ENCODE measurements around the gene NSRP1. TPM values are rescaled to one million over a fixed set of nuclear protein-coding genes. Genes with fewer than 3 reads are reported as not detected.
A peak's percentile ranks its signal among the peaks of the same experiment; 100 is the strongest.

The NSRP1 gene
- total and polyA plus RNA-seq, 2 of the 13 experiments (the other 11 are each of a cell fraction or from before 2014, with no cell fraction given) = 7.0 to 14.3 TPM

DNA sequence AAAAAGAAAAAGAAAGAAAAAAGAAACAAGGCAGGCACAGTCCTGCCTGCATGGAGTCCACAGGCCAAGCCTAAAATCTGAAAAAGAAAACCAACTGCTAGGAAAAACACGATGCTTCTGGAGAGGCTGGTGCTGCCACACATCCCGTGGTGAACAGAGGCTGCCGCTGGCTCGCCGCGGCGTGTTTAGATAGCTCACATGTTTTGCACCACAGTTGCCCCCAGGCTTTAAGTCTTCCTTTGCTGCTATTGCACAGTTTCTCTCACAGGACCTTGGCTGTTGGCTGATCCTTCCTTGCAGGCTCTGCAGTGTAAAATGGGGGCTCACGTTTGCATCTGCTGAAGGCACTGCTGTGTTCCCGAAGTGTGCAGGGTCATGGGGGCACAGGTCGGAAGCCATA, 110.3 kb downstream of the NSRP1 start (continued):
- TF ChIP-seq, protein P1, sequence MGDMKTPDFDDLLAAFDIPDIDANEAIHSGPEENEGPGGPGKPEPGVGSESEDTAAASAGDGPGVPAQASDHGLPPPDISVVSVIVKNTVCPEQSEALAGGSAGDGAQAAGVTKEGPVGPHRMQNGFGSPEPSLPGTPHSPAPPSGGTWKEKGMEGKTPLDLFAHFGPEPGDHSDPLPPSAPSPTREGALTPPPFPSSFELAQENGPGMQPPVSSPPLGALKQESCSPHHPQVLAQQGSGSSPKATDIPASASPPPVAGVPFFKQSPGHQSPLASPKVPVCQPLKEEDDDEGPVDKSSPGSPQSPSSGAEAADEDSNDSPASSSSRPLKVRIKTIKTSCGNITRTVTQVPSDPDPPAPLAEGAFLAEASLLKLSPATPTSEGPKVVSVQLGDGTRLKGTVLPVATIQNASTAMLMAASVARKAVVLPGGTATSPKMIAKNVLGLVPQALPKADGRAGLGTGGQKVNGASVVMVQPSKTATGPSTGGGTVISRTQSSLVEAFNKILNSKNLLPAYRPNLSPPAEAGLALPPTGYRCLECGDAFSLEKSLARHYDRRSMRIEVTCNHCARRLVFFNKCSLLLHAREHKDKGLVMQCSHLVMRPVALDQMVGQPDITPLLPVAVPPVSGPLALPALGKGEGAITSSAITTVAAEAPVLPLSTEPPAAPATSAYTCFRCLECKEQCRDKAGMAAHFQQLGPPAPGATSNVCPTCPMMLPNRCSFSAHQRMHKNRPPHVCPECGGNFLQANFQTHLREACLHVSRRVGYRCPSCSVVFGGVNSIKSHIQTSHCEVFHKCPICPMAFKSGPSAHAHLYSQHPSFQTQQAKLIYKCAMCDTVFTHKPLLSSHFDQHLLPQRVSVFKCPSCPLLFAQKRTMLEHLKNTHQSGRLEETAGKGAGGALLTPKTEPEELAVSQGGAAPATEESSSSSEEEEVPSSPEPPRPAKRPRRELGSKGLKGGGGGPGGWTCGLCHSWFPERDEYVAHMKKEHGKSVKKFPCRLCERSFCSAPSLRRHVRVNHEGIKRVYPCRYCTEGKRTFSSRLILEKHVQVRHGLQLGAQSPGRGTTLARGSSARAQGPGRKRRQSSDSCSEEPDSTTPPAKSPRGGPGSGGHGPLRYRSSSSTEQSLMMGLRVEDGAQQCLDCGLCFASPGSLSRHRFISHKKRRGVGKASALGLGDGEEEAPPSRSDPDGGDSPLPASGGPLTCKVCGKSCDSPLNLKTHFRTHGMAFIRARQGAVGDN (CRISPR knock-in tag; IDR thresholded peaks at IDR 0.05) = peak; percentile 41; the same call in 1 of the 2 replicates
- TF ChIP-seq BCL6 (CRISPR knock-in tag; IDR thresholded peaks at IDR 0.05) (peak; percentile 32; the same call in 1 of the 2 replicates), TEAD3 (CRISPR knock-in tag; optimal IDR thresholded peaks at IDR 0.05; ENCODE audit: borderline replicate concordance) (peak; percentile 30), ZNF878 (CRISPR knock-in tag; IDR thresholded peaks at IDR 0.05) (no peak), ZNF3 (CRISPR knock-in tag; IDR thresholded peaks at IDR 0.05) (no peak), KDM5B (CRISPR knock-in tag; IDR thresholded peaks at IDR 0.05; ENCODE audit: borderline replicate concordance) (0 out of 2 replicates have a peak, but pooled peaks have one; percentile 41), GFI1 (CRISPR knock-in tag; IDR thresholded peaks at IDR 0.05; ENCODE audit: borderline replicate concordance) (0 out of 2 replicates have a peak, but pooled peaks have one; percentile 18), XRCC5 (optimal IDR thresholded peaks at IDR 0.05; ENCODE audit: low read length) (peak; percentile 18), POLR2A (IDR thresholded peaks at IDR 0.05; ENCODE audit: insufficient read depth in 1 of 2, low read depth in 2 of 2, low read length in 2 of 2) (0 out of 4 replicates have a peak, but pooled peaks have one; percentile 27 to 32), RBFOX2 (IDR thresholded peaks at IDR 0.05; ENCODE audit: low read depth, low read length) (0 out of 2 replicates have a peak, but pooled peaks have one; percentile 30), MTF2 (CRISPR knock-in tag; IDR thresholded peaks at IDR 0.05; ENCODE audit: borderline replicate concordance) (no peak), KDM2A (CRISPR knock-in tag; IDR thresholded peaks at IDR 0.05; ENCODE audit: borderline replicate concordance, low read depth) (peak; percentile 54; the same call in 1 of the 2 replicates), PHF20 (CRISPR knock-in tag; IDR thresholded peaks at IDR 0.05) (no peak), SALL1 (CRISPR knock-in tag; IDR thresholded peaks at IDR 0.05) (0 out of 2 replicates have a peak, but pooled peaks have one; percentile 14), ZNF629 (CRISPR knock-in tag; conservative IDR thresholded peaks at IDR 0.05) (no peak), ZNF143 (CRISPR knock-in tag; IDR thresholded peaks at IDR 0.05) (no peak), SKI (IDR thresholded peaks at IDR 0.05; ENCODE audit: partially characterized antibody) (no peak), ZNF232 (CRISPR knock-in tag; IDR thresholded peaks at IDR 0.05; ENCODE audit: borderline replicate concordance) (no peak), ZNF883 (CRISPR knock-in tag; IDR thresholded peaks at IDR 0.05; ENCODE audit: not compliant biosample characterization) (no peak)
- TF ChIP-seq, protein P2, sequence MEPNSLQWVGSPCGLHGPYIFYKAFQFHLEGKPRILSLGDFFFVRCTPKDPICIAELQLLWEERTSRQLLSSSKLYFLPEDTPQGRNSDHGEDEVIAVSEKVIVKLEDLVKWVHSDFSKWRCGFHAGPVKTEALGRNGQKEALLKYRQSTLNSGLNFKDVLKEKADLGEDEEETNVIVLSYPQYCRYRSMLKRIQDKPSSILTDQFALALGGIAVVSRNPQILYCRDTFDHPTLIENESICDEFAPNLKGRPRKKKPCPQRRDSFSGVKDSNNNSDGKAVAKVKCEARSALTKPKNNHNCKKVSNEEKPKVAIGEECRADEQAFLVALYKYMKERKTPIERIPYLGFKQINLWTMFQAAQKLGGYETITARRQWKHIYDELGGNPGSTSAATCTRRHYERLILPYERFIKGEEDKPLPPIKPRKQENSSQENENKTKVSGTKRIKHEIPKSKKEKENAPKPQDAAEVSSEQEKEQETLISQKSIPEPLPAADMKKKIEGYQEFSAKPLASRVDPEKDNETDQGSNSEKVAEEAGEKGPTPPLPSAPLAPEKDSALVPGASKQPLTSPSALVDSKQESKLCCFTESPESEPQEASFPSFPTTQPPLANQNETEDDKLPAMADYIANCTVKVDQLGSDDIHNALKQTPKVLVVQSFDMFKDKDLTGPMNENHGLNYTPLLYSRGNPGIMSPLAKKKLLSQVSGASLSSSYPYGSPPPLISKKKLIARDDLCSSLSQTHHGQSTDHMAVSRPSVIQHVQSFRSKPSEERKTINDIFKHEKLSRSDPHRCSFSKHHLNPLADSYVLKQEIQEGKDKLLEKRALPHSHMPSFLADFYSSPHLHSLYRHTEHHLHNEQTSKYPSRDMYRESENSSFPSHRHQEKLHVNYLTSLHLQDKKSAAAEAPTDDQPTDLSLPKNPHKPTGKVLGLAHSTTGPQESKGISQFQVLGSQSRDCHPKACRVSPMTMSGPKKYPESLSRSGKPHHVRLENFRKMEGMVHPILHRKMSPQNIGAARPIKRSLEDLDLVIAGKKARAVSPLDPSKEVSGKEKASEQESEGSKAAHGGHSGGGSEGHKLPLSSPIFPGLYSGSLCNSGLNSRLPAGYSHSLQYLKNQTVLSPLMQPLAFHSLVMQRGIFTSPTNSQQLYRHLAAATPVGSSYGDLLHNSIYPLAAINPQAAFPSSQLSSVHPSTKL (CRISPR knock-in tag; IDR thresholded peaks at IDR 0.05) = 0 out of 2 replicates have a peak, but pooled peaks have one; percentile 26
- TF ChIP-seq, protein P3, sequence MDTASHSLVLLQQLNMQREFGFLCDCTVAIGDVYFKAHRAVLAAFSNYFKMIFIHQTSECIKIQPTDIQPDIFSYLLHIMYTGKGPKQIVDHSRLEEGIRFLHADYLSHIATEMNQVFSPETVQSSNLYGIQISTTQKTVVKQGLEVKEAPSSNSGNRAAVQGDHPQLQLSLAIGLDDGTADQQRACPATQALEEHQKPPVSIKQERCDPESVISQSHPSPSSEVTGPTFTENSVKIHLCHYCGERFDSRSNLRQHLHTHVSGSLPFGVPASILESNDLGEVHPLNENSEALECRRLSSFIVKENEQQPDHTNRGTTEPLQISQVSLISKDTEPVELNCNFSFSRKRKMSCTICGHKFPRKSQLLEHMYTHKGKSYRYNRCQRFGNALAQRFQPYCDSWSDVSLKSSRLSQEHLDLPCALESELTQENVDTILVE (CRISPR knock-in tag; IDR thresholded peaks at IDR 0.05) = peak; percentile 36; the same call in 1 of the 2 replicates
- TF ChIP-seq, protein P4, sequence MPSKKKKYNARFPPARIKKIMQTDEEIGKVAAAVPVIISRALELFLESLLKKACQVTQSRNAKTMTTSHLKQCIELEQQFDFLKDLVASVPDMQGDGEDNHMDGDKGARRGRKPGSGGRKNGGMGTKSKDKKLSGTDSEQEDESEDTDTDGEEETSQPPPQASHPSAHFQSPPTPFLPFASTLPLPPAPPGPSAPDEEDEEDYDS (CRISPR knock-in tag; IDR thresholded peaks at IDR 0.05) = no peak; the same call in 1 of the 2 replicates

All from HepG2 (cell line).